Epithelial cell of proximal tubule (primary cell): Measurements from ENCODE around the gene PRIMA1. TPM values are rescaled to one million over a fixed set of nuclear protein-coding genes. Genes with fewer than 3 reads are reported as not detected.

ENCODE experiments used
- DNase-seq: peaks from one replicate; pipeline ENCODE4 v3.0.0-alpha.2; 2011; ENCODE audit warnings: low read depth
- H3K4me3 ChIP-seq: 2 replicates; pipeline ENCODE4 v1.5.1; 2011; ENCODE audit warnings: low read depth, mild to moderate bottlenecking, low read length
- CTCF ChIP-seq: conservative IDR thresholded peaks from 2 replicates; pipeline ENCODE4 v1.5.1; 2012; ENCODE audit warnings: low read depth, mild to moderate bottlenecking, low read length
- total RNA-seq: library from RNA; depleted of rRNA; stranded (reverse); fragments of >200 nt; gene quantifications from 2 replicates; pipeline ENCODE4 v1.2.3, GENCODE V29; 2015

The PRIMA1 gene
- total RNA-seq, 1 donor from 2014 or later = not detected

GRCh38 chr14:93747560-93747959, 40.7 kb downstream of the PRIMA1 start:
- no peak for DNase-seq
- H3K4me3 ChIP-seq = no peak overlapping the region
- no peak for TF ChIP-seq CTCF

DNA sequence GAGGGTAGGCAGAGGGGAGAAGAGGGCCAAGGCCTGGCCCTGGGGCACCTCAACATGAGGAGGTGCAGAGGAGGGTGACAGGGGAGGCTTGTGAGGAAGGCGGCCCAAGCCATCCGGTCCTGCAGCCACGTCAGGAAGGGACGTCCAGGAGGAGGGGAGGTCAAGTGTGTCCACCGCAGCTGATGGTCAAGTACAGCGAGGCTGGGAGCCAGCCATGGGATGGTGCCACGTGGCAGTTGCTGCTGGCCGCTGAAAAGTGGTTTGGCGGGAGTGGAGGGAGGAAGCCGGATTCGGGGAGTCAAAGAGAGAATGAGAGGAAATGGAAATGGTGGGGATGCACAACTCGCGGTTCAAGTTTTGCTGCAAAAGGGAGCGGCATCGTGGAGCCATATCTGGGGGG, 41.2 kb downstream of the PRIMA1 start:
- no peak overlapping the region for H3K4me3 ChIP-seq
- TF ChIP-seq CTCF = no peak
- no peak for DNase-seq

GRCh38 chr14:93745603-93746273, 42.5 kb downstream of the PRIMA1 start:
- no peak overlapping the region for H3K4me3 ChIP-seq
- no peak for TF ChIP-seq CTCF
- DNase-seq = no peak

DNA sequence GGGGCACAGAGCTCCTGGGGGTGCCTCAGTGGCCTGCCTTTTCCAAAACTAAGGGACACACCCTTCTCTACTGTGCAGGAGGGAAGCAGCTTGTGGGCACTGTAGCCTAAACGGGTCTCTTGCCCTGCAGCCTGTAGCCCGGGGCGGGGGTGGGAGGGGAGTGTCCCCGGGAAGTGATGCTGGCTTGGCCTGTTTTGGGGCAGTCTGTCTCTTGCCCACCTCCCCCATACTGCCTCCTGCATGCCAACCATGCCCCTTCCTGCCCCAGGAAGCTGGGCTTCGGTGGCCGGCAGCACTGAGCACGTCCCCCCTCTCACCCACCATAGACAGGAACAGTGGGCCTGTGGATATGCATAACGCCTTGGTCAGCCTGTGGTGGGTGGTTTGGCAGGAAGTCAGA, 43.4 kb downstream of the PRIMA1 start:
- no peak for DNase-seq
- H3K4me3 ChIP-seq = no peak overlapping the region
- no peak for TF ChIP-seq CTCF

DNA sequence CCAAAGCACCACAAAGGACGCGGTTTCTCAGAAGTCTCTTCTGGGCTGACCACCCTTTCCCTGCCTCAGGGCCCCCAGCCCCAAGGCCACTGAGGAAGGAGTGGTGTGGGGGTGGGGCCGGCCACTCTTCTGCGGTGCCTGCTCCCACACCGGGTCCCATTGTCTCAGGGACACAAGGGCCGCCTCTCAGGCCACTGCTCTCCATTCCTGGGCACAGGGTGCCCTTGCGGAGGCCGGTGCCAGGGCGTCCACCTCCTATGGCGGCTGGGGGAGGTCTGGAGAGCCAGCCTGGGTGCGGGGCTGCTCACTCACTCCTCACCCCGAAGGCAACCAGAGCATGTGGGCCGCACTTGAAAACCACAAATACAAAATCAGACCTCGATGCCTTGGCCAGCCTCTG, 44.1 kb downstream of the PRIMA1 start:
- no peak for DNase-seq
- no peak overlapping the region for H3K4me3 ChIP-seq
- TF ChIP-seq CTCF = no peak

DNA sequence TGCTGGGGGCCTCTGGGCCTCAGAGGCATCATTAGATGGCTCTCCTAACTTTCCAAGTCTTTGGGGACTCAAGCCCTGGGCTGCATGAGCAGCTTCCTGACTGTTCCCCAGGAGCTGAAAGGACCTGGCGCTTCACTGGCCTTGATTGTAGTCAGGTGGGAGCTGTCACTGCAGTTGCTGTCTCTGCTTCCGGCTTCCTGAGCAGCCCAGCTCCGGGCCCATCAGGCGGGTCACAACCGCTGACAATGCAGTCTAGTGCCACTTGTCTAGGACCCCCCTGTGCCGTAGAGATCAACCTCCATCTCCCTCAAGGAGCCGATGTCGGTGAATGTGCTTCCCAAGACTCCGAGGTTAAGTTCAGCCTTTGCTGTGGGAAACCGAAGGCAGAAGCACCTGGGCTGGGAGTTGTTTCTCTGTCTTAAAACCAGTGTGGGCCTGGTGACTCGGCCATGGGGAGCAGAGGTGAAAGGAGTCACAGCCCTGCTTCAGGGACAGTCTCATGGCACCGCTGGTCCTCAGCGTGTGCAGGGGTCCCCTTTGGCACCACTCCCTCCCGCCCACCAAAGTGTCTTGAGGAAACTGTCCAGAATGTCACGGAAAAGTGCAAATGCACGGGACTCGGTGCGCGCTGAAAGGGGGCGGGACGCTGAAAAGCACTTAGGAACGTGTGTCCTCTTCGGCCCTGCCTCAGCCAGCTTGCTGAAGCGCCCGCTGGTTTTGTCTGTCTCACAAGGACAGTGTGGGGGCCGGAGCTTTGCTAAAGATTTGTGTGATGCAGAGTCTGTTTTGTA, 44.8 kb downstream of the PRIMA1 start:
- no peak overlapping the region for H3K4me3 ChIP-seq
- TF ChIP-seq CTCF = no peak
- DNase-seq = no peak
